Lower leg skin (tissue), 3 donors: Measurements from ENCODE around the gene PRR4.

ENCODE experiments used
- POLR2A ChIP-seq, 2 donors: fragments of 450-650 bp; IDR thresholded peaks; one replicate each; pipeline ENCODE4 v1.6.1; 2016 to 2017; ENCODE audit warnings: antibody characterized with exemption in 2 of 2, mild to moderate bottlenecking in 1 of 2, moderate library complexity in 1 of 2
- TF ChIP-seq, protein P1 (sequence below), 3 donors: fragments of 450-650 bp; IDR thresholded peaks; one replicate each; pipeline ENCODE4 v1.5.1; 2016; ENCODE audit warnings: antibody characterized with exemption in 3 of 3, mild to moderate bottlenecking in 3 of 3, moderate library complexity in 2 of 3

DNA sequence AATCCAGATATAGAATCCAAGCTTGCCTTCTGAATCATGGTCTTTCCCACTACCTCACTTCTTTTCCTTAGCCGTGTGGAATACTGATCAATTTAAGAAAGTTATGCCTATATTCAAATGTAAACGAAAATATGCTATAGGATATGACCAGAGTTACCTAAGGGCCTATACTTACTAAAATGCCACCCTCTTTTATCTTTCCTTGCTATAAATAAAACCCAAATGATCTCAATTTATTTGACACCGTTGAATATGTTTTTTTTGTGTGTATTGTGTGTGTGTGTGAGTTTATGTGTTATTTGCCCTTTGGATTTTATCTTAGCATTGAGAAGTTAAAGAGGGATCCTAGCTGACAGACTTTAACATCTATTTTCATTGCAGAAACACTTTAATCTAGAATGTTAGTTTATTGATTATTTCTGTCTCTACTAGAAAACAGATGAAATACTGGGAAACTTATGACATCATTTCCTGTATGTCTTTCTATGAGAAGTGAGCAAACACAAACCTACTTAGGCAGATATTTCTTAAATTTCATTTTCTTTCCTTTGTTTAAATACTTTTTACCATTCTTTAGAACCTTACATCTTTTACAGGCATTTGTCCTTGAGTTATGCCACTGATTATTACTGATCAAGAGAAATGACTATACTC, 37.3 kb downstream of the PRR4 start:
- TF ChIP-seq, protein P1, sequence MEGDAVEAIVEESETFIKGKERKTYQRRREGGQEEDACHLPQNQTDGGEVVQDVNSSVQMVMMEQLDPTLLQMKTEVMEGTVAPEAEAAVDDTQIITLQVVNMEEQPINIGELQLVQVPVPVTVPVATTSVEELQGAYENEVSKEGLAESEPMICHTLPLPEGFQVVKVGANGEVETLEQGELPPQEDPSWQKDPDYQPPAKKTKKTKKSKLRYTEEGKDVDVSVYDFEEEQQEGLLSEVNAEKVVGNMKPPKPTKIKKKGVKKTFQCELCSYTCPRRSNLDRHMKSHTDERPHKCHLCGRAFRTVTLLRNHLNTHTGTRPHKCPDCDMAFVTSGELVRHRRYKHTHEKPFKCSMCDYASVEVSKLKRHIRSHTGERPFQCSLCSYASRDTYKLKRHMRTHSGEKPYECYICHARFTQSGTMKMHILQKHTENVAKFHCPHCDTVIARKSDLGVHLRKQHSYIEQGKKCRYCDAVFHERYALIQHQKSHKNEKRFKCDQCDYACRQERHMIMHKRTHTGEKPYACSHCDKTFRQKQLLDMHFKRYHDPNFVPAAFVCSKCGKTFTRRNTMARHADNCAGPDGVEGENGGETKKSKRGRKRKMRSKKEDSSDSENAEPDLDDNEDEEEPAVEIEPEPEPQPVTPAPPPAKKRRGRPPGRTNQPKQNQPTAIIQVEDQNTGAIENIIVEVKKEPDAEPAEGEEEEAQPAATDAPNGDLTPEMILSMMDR (IDR thresholded peaks at IDR 0.05): no peak
- no peak for TF ChIP-seq POLR2A (IDR thresholded peaks at IDR 0.05)
